Loucy (cell line): ENCODE results near the gene AHCY.

Experiments
- H2AFZ ChIP-seq: fragments of 200-600 bp; sonication (generic); 2 replicates; pipeline ENCODE4 v1.6.0; 2016; ENCODE audit warnings: antibody characterized with exemption, mild to moderate bottlenecking, low read length, moderate library complexity
- H3F3A ChIP-seq: fragments of 200-600 bp; 2 replicates; pipeline ENCODE4 v1.6.0; 2016; ENCODE audit warnings: antibody characterized with exemption, low read depth, mild to moderate bottlenecking
- H3K27me3 ChIP-seq: fragments of 200-600 bp; sonication (generic); 2 replicates; pipeline ENCODE4 v1.6.1; 2014; ENCODE audit warnings: low read length, mild to moderate bottlenecking; ENCODE audit not compliant: insufficient read depth, poor library complexity, severe bottlenecking
- H3K36me3 ChIP-seq: fragments of 200-600 bp; sonication (generic); 2 replicates; pipeline ENCODE4 v1.6.1; 2016; ENCODE audit warnings: low read length; ENCODE audit not compliant: insufficient read depth
- H3K4me1 ChIP-seq: fragments of 200-600 bp; sonication (generic); 2 replicates; pipeline ENCODE4 v1.5.1; 2014; ENCODE audit warnings: low read length, mild to moderate bottlenecking; ENCODE audit not compliant: insufficient read depth, poor library complexity, severe bottlenecking
- H3K4me2 ChIP-seq: fragments of 200-600 bp; sonication (generic); 2 replicates; pipeline ENCODE4 v1.6.0; 2014; ENCODE audit warnings: antibody characterized with exemption, low read length, low read depth, mild to moderate bottlenecking; ENCODE audit not compliant: poor library complexity, severe bottlenecking
- H3K4me3 ChIP-seq: fragments of 200-600 bp; sonication (generic); 2 replicates; pipeline ENCODE4 v1.5.1; 2014; ENCODE audit warnings: low read length, mild to moderate bottlenecking, mixed read lengths; ENCODE audit not compliant: poor library complexity, severe bottlenecking
- H3K79me2 ChIP-seq: fragments of 200-600 bp; sonication (generic); 2 replicates; pipeline ENCODE4 v1.6.1; 2014; ENCODE audit warnings: low read length; ENCODE audit not compliant: insufficient read depth
- H3K9ac ChIP-seq: fragments of 200-600 bp; sonication (generic); 2 replicates; pipeline ENCODE4 v1.6.0; 2014; ENCODE audit warnings: mild to moderate bottlenecking, low read depth, low read length, moderate library complexity; ENCODE audit not compliant: poor library complexity, severe bottlenecking
- H3K9me2 ChIP-seq: fragments of 200-600 bp; sonication (generic); replicated peaks from 2 replicates; pipeline ENCODE4 v1.6.1; 2016; ENCODE audit warnings: low read depth, low read length, mixed read lengths
- H3K9me3 ChIP-seq: fragments of 200-600 bp; sonication (generic); 2 replicates; pipeline ENCODE4 v1.6.1; 2014; ENCODE audit warnings: mild to moderate bottlenecking, antibody characterized with exemption, low read length, low read depth; ENCODE audit not compliant: insufficient read depth
- H4K20me1 ChIP-seq: fragments of 200-600 bp; sonication (generic); 2 replicates; pipeline ENCODE4 v1.6.0; 2014; ENCODE audit warnings: antibody characterized with exemption, low read length, mild to moderate bottlenecking; ENCODE audit not compliant: insufficient read depth, poor library complexity, severe bottlenecking
- EZH2phosphoT487 ChIP-seq: fragments of 200-600 bp; IDR thresholded peaks from 2 replicates; pipeline ENCODE4 v1.6.1; 2018; ENCODE audit warnings: antibody characterized with exemption, mild to moderate bottlenecking, moderate library complexity, borderline replicate concordance
- TF ChIP-seq, protein P1 (sequence below): fragments of 200-600 bp; sonication (generic); conservative IDR thresholded peaks from 2 replicates; pipeline ENCODE4 v1.5.1; 2014; ENCODE audit warnings: mild to moderate bottlenecking, antibody characterized with exemption, low read length

AHCY gene

DNA sequence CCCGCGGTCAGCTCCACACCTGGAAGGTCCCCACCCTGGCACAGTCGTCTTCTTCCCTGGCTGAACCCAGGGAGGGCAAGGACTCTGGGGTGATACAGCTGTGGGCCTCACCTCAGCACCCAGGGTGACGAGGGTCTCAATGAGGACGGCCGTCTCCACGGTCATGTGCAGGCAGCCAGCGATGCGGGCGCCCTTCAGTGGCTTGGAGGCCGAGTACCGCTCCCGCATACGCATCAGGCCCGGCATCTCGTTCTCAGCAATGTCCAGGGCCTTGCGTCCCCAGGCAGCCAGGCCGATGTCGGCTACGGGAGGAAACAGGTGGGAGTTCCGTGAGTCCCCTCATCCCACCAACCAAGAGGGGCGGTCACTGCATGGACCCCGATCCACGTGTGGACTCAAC lies 7.9 kb downstream of the AHCY start:
- Histone ChIP-seq H3K27me3 (no peaks in the 10 kb centered on the region), H3F3A (no peaks in the 10 kb centered on the region), H3K4me2 (no peak overlapping the region), H3K9me2 (no peaks in the 10 kb centered on the region), H3K4me1 (peaks cover 3% of the 10 kb centered on the region), H2AFZ (no peak overlapping the region), H3K9me3 (no peaks in the 10 kb centered on the region), H3K79me2 (peaks cover 32% of the 10 kb centered on the region; the same call in 1 of the 2 replicates), H3K36me3 (peaks cover 45% of the 10 kb centered on the region; the same call in 1 of the 2 replicates), H3K4me3 (no peak overlapping the region), H4K20me1 (peaks cover 7% of the 10 kb centered on the region), H3K9ac (no peak overlapping the region)
- no peak for TF ChIP-seq EZH2phosphoT487
- TF ChIP-seq, protein P1, sequence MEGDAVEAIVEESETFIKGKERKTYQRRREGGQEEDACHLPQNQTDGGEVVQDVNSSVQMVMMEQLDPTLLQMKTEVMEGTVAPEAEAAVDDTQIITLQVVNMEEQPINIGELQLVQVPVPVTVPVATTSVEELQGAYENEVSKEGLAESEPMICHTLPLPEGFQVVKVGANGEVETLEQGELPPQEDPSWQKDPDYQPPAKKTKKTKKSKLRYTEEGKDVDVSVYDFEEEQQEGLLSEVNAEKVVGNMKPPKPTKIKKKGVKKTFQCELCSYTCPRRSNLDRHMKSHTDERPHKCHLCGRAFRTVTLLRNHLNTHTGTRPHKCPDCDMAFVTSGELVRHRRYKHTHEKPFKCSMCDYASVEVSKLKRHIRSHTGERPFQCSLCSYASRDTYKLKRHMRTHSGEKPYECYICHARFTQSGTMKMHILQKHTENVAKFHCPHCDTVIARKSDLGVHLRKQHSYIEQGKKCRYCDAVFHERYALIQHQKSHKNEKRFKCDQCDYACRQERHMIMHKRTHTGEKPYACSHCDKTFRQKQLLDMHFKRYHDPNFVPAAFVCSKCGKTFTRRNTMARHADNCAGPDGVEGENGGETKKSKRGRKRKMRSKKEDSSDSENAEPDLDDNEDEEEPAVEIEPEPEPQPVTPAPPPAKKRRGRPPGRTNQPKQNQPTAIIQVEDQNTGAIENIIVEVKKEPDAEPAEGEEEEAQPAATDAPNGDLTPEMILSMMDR, result no peak

DNA sequence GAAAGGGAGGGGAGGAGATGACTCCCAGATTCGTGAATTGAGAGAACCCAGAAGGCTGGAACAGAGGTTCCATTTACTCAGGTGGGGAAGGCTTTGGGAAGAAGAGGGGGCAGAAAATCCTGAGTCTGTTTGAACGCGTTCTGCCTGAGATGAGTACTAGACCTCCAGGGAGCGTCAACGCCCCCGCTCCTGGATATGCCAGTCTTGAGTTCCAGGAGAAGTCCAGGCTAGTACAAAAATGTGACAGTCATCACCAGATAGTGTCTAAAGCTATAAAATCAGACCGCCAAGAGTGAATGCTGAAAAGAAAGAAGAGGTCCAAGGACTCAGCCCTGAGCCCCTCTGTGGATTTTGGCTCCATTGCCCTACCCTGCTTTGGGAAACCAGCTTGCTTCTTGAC lies 8.6 kb downstream of the AHCY start:
- Histone ChIP-seq H3K27me3 (no peaks in the 10 kb centered on the region), H3K36me3 (peaks cover 51% of the 10 kb centered on the region; the same call in 1 of the 2 replicates), H3K9ac (no peak overlapping the region), H3K4me1 (no peaks in the 10 kb centered on the region), H3K4me3 (no peak overlapping the region), H3K79me2 (peaks cover 26% of the 10 kb centered on the region; the same call in 1 of the 2 replicates), H2AFZ (no peak overlapping the region), H3K9me3 (no peaks in the 10 kb centered on the region), H4K20me1 (peaks cover 7% of the 10 kb centered on the region), H3F3A (no peaks in the 10 kb centered on the region), H3K9me2 (no peaks in the 10 kb centered on the region), H3K4me2 (no peak overlapping the region)
- TF ChIP-seq, protein P1, result no peak
- no peak for TF ChIP-seq EZH2phosphoT487

DNA sequence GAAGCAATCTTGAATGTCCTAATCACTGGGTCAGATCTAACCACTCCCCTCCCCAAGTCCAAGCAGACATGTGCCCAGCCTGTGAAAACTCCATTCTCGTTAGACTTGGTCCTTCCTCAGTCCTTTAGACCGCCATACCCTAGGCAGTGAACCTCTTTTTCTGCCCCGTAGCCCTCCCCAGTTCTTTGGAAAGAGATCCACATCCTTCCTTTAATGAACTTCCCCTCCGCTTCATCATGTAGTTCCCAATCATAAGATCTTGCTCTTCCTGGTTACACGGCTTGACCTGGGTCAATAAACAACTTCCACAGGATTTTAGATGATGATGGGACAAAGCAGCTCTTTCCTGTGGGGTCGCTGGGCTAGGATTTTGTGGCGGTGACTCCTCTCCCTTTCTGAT lies 9.6 kb downstream of the AHCY start:
- peaks cover 7% of the 10 kb centered on the region for H4K20me1 ChIP-seq
- no peak for TF ChIP-seq EZH2phosphoT487
- TF ChIP-seq, protein P1, result no peak
- no peak overlapping the region for H3K4me2 ChIP-seq
- no peaks in the 10 kb centered on the region for H3K4me1 ChIP-seq
- no peaks in the 10 kb centered on the region for H3K9me2 ChIP-seq
- H3K36me3 ChIP-seq, result peaks cover 51% of the 10 kb centered on the region; the same call in 1 of the 2 replicates
- no peaks in the 10 kb centered on the region for H3F3A ChIP-seq
- no peak overlapping the region for H3K9ac ChIP-seq
- H3K27me3 ChIP-seq, result no peaks in the 10 kb centered on the region
- no peak overlapping the region for H2AFZ ChIP-seq
- no peak overlapping the region for H3K4me3 ChIP-seq
- peaks cover 16% of the 10 kb centered on the region; the same call in 1 of the 2 replicates for H3K79me2 ChIP-seq
- H3K9me3 ChIP-seq, result no peaks in the 10 kb centered on the region
